Sigmoid colon (tissue), 3 donors: Measurements from ENCODE around the gene BCAS3.

ENCODE experiments used
- CTCF ChIP-seq, 4 experiments: fragments of 450-650 bp in 3 of 4; fragments of 200-600 bp in 1 of 4; IDR thresholded peaks; one replicate each; pipeline ENCODE4 v1.5.1; 2016 to 2019; ENCODE audit warnings: antibody characterized with exemption in 4 of 4, mild to moderate bottlenecking in 3 of 4, moderate library complexity in 2 of 4
- POLR2A ChIP-seq, 2 donors: fragments of 450-650 bp; IDR thresholded peaks; one replicate each; pipeline ENCODE4 v1.6.1; 2016; ENCODE audit warnings: antibody characterized with exemption in 2 of 2, mild to moderate bottlenecking in 2 of 2, moderate library complexity in 2 of 2

GRCh38 chr17:61196302-61196704 is 518.7 kb downstream of the BCAS3 start:
- TF ChIP-seq POLR2A (IDR thresholded peaks at IDR 0.05) (no peak), CTCF (IDR thresholded peaks at IDR 0.05) (no peak)
